Testis (tissue), 3 donors: ENCODE results near the gene AGAP1. TPM values are rescaled to one million over a fixed set of nuclear protein-coding genes. Genes with fewer than 3 reads are reported as not detected.

Experiments used
- DNase-seq: peaks from one replicate; pipeline ENCODE4 v3.0.0-alpha.2; 2019
- H3K27ac ChIP-seq, 2 donors: fragments of 200-600 bp; sonication (generic); one replicate each; pipeline ENCODE4 v1.5.1; 2019
- H3K27me3 ChIP-seq: fragments of 200-600 bp; sonication (generic); one replicate; pipeline ENCODE4 v1.5.1; 2019
- H3K36me3 ChIP-seq: fragments of 200-600 bp; sonication (generic); one replicate; pipeline ENCODE4 v1.5.1; 2017; ENCODE audit warnings: low read depth; ENCODE audit errors: missing control alignments
- H3K4me1 ChIP-seq: fragments of 200-600 bp; sonication (generic); one replicate; pipeline ENCODE4 v1.5.1; 2019
- H3K4me3 ChIP-seq, 2 donors: fragments of 200-600 bp; sonication (generic); one replicate each; pipeline ENCODE4 v1.5.1; 2017 to 2019
- H3K9me3 ChIP-seq: fragments of 200-600 bp; sonication (generic); one replicate; pipeline ENCODE4 v1.5.1; 2017
- CTCF ChIP-seq, 3 experiments: fragments of 450-650 bp in 2 of 3; fragments of 200-600 bp in 1 of 3; sonication (generic) in 1 of 3; IDR thresholded peaks; one replicate each; pipeline ENCODE4 v1.5.1; 2016 to 2019; ENCODE audit warnings: antibody characterized with exemption in 3 of 3, mild to moderate bottlenecking in 2 of 3, moderate library complexity in 1 of 3
- POLR2A ChIP-seq: fragments of 450-650 bp; IDR thresholded peaks from one replicate; pipeline ENCODE4 v1.6.1; 2017; ENCODE audit warnings: antibody characterized with exemption, mild to moderate bottlenecking, moderate library complexity
- WGBS, 2 donors: methylation state at CpG; one replicate each; pipeline ENCODE4 v1.1.5; 2018; 5-methylcytosine and 5-hydroxymethylcytosine counted together
- intact Hi-C: fragments of 100-400 bp; cut with DNase I; formaldehyde crosslinking; loops from one replicate; pipeline ENCODE4 v1.15.1; 2023; ENCODE audit warnings: low total_unique reads
- polyA plus RNA-seq: library from polyadenylated mRNA; stranded (reverse); fragments of 350-450 nt; fragmentation: Illumina TruSeq; extraction: RNeasy Lipid Tissue Mini Kit (QIAGEN cat#74804); gene quantifications from one replicate; pipeline ENCODE4 v1.2.3, GENCODE V29; 2014; ENCODE audit warnings: low read depth, low replicate concordance; ENCODE audit not compliant: insufficient read depth
- total RNA-seq, 2 donors: library from RNA; depleted of rRNA; stranded (reverse); fragments of >200 nt; gene quantifications; one replicate each; pipeline ENCODE4 v1.2.3, GENCODE V29; 2016

Gene AGAP1
- total and polyA plus RNA-seq, 3 donors from 2014 or later, result 21.4 to 45.5 (median 40.7) TPM

DNA sequence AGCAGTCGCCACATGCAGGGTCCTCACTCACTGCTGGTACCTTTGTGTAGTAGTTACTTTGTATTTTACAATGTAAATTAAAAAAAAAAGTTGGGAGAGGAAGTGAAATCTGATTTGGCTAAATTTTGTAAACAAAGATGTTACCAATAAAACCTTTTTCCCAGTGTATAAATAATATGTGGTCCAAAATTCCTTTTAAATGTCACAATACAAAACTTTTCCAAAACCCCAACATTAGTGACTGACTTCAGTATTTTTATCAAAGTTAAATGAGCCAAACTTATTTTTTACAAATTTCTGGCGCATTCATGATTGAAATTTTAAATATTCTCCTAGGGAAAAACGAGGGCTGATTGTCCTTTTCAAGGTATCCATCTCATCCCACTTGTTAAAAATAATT is 239.9 kb downstream of the AGAP1 start:
- DNase-seq, result no peak
- 81 to 89% methylated on average over 3 of the region's 3 CpGs for WGBS, 2 donors
- Histone ChIP-seq H3K9me3 (no peaks in the 10 kb centered on the region), H3K4me3 (no peak overlapping the region), H3K36me3 (no peaks in the 10 kb centered on the region), H3K27ac (no peak overlapping the region), H3K27me3 (no peaks in the 10 kb centered on the region), H3K4me1 (no peaks in the 10 kb centered on the region)
- no peak for TF ChIP-seq POLR2A
- no peak for TF ChIP-seq CTCF (IDR thresholded peaks at IDR 0.05)
- intact Hi-C loops, result no loop called here

DNA sequence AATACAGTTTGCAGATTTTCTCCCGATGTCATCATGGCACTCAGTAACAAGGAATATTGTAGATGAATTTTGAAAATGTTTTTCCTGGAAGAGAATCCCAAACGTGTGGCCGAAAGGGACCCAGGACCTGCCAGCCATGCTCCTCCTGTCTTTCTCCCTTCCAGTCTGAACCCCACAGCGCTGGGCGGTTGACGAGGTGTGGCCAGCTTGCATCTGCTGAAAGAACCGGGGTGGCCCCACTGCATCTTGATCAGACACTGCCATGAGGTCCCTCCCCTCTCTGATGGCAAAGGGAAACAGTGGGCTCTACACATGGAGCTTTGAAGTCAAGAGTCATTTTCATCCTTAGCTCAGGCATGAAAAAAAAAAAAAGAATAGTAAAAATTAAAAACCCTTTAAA is 240.3 kb downstream of the AGAP1 start:
- 79 to 84% methylated on average over 7 of the region's 7 CpGs for WGBS, 2 donors

GRCh38 chr2:235734688-235735231 is 240.9 kb downstream of the AGAP1 start:
- intact Hi-C loops, result no loop called here
- 91 to 92% methylated on average over 21 of the region's 21 CpGs for WGBS, 2 donors

More for the DNA sequence above, 240.3 kb downstream of the AGAP1 start:
- no peaks in the 10 kb centered on the region for H3K27me3 ChIP-seq
- no peak for TF ChIP-seq CTCF (IDR thresholded peaks at IDR 0.05)
- TF ChIP-seq POLR2A, result no peak
- H3K4me3 ChIP-seq, result no peak overlapping the region
- no peaks in the 10 kb centered on the region for H3K36me3 ChIP-seq
- intact Hi-C loops, result no loop called here
- DNase-seq, result no peak
- H3K27ac ChIP-seq, result no peak overlapping the region
- H3K9me3 ChIP-seq, result no peaks in the 10 kb centered on the region
- H3K4me1 ChIP-seq, result no peaks in the 10 kb centered on the region

DNA sequence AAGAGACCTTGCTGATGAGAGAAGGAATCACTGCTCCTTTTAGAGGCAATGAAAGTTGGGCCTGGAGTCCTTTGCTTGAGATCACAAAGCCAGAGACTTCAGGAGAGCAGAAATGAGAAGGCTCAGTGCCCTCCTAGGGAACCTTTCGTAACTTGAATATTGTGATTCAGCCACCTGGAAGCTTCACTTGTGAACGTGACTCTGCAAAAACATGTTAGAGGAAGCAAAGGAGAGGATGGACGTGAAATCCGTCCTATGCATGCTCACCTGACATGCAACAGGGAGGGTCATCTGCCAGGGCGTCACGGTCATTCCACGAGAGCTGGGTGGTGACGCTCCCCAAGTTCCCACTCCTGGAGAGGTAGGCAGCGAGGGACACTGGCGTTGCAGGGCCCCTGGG is 243.6 kb downstream of the AGAP1 start:
- no peaks in the 10 kb centered on the region for H3K4me1 ChIP-seq
- TF ChIP-seq CTCF (IDR thresholded peaks at IDR 0.05), result no peak
- no peak for TF ChIP-seq POLR2A
- no peaks in the 10 kb centered on the region for H3K9me3 ChIP-seq
- DNase-seq, result no peak
- no peak overlapping the region for H3K4me3 ChIP-seq
- intact Hi-C loops, result no loop called here
- no peaks in the 10 kb centered on the region for H3K36me3 ChIP-seq
- H3K27me3 ChIP-seq, result no peaks in the 10 kb centered on the region
- WGBS, 2 donors, result 95 to 96% methylated on average over 10 of the region's 10 CpGs
- no peak overlapping the region for H3K27ac ChIP-seq

More at GRCh38 chr2:235734688-235735231, 240.9 kb downstream of the AGAP1 start:
- Histone ChIP-seq H3K27me3 (no peaks in the 10 kb centered on the region), H3K27ac (no peak overlapping the region), H3K4me1 (no peaks in the 10 kb centered on the region), H3K9me3 (no peaks in the 10 kb centered on the region), H3K36me3 (no peaks in the 10 kb centered on the region), H3K4me3 (no peak overlapping the region)
- DNase-seq, result no peak
- TF ChIP-seq POLR2A (no peak), CTCF (IDR thresholded peaks at IDR 0.05) (no peak)

DNA sequence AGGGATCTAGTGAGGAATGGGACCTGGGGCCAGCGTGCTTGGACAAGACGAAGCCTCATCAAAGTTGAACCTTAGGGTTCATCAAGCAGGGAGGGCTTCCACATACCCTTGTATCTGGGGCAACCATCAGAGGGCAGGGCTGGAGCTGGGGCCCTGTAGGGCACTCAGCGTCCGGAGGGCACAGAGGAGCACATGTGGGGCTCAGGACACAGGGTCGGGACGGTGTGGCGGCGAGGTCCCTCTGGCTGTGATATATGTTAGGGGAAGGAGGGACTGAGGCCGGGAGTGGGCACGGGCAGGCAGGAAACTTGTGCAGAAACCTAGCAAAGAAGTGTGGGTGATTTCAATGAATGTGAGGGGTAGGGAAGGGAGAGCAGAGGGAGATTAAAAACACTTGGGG is 244.0 kb downstream of the AGAP1 start:
- Histone ChIP-seq H3K36me3 (no peaks in the 10 kb centered on the region), H3K27me3 (no peaks in the 10 kb centered on the region), H3K4me3 (no peak overlapping the region), H3K27ac (no peak overlapping the region), H3K4me1 (no peaks in the 10 kb centered on the region), H3K9me3 (no peaks in the 10 kb centered on the region)
- intact Hi-C loops, result no loop called here
- 92 to 93% methylated on average over 10 of the region's 10 CpGs for WGBS, 2 donors
- no peak for TF ChIP-seq CTCF (IDR thresholded peaks at IDR 0.05)
- no peak for DNase-seq
